ENCODE data around the gene ZNF446.

GRCh38 chr19:58520257-58520599, 44.1 kb downstream of the ZNF446 start:
- TF ChIP-seq CTCF (IDR thresholded peaks at IDR 0.05) (no peak), POLR2A (IDR thresholded peaks at IDR 0.05) (no peak)

Data from testis (tissue), 2 donors.